NOMO-1 treated with DMSO at 0.1 percent for 48 hours (cell line): ENCODE data around the gene NUDT5.

Source experiments
- DNase-seq: peaks from one replicate; lab custom pipeline; 2025; ENCODE audit not compliant: unreplicated experiment; lab: John Stamatoyannopoulos, UW

NUDT5 gene

DNA sequence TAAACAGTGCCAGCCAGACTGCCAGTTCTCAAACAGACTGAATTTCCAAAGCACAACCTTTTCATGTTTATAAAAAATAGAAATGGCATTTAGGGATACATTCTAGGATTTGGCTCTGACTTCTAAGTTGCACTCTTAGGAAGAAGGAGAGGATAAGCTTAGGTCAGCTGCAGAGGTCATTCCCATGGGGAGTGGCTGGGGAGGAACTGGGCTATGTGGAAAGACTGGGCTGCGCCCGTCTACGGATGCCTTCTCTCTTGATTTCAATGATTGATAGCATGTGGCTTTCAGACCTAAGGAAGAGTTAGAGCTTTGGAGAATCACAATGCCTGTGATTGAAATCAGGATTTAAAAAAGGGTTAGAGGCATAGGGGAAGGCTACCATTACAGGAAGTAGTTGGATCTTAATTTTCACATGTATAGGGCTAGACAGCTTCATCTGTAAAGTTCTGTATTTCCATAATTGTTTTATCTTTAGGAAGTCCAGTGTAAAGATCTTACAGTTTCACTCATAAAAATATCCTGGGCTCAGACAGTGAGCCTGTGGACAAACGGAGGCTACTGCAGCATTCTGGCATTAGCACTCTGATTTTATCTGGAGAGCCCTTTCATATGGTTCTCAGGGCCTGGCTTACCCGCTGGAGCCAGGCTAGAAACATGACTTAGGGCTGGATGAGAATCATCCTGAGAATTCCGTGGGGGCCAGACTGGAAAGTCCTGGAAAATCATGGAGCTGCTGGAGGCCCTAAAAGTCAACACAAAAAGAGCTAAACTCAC is 29.5 kb downstream of the NUDT5 start:
- no peak for DNase-seq

DNA sequence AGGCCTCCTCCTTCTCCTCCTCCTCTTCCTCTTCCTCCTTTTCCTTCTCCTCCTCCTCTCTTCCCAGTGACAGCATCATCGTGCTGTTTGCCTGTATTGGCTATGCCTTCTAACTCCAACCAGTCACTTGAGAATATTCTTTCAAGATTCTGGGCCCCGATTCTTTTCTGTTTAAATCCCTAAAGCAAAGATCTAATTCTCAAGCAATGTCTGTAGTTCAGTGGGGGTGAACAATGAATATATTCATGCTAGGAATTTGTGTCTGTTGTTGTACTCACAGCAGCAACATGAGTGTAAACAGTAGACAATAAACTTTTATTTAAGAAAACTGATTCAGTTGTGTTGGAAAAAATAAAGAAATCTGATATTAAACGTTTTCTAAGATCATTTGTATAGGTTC is 30.7 kb downstream of the NUDT5 start:
- DNase-seq = no peak

DNA sequence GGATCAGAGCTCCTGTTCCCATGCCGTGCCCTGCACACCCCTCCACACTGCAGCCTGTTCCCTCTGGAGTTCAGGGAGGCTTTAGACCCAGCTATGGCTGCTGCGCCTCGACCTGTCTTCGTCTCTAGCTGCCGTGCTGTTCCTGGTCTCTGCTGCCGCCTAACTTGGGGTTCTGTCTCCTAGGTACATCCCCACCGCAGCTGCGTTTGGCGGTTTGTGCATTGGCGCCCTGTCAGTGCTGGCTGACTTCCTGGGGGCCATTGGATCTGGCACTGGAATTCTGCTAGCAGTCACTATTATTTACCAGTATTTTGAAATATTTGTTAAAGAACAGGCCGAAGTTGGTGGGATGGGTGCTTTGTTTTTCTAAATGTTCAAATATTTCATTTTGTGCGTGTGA is 31.6 kb downstream of the NUDT5 start:
- DNase-seq = no peak

DNA sequence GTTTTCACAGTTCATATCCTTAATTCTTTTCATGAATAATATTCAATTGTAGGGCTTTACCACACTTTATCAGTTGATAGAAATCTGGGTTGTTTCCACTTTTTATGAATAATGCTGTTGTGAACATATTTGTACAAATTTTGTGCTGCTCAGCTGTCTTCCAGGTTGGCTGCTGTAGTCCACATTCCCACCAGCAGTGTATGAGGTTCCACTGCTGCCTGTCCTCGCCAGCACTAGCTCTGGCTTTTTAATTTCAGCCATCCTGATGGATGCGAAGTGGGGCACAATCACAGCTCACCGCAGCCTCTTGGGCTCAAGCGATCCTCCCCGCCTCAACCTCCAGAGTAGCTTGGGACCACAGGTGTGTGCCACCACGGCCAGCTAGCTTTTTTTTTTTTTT is 32.8 kb downstream of the NUDT5 start:
- DNase-seq = no peak

DNA sequence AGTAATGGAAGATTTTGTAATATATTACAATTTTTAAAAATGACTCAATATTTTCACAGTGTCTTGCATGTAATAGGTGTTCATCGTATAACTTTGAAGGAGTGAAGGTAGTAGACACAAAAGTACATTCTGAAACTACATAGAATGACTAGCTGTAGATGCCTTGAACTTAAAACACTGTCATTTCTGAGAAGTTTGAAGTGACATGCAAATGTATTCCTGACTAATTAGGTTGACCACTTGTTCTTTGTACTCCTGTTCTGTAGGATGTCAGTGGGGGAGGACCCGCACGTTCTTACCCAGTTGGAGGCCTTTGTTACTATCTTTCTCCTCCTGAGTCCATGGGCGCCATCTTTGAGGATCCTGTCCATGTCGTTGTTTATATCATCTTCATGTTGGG is 35.0 kb downstream of the NUDT5 start:
- DNase-seq = no peak

DNA sequence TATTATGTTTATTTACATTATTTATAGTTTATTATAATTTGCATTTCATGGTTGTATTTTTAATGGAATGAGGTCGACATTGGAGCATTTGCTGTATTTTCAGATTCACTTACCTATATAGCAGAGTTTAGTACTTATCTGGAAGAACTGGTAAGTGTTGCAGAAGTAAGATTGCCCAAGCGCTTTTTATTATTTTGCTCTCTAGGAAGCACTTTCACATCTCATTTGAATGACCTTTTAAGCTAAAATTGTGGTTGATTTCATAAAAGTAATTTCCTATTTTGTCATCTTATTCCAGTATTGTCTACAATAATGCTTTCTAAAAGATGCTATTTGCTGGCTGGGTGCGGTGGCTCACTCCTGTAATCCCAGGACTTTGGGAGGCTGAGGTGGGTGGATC is 37.6 kb downstream of the NUDT5 start:
- DNase-seq = peak; percentile 95

DNA sequence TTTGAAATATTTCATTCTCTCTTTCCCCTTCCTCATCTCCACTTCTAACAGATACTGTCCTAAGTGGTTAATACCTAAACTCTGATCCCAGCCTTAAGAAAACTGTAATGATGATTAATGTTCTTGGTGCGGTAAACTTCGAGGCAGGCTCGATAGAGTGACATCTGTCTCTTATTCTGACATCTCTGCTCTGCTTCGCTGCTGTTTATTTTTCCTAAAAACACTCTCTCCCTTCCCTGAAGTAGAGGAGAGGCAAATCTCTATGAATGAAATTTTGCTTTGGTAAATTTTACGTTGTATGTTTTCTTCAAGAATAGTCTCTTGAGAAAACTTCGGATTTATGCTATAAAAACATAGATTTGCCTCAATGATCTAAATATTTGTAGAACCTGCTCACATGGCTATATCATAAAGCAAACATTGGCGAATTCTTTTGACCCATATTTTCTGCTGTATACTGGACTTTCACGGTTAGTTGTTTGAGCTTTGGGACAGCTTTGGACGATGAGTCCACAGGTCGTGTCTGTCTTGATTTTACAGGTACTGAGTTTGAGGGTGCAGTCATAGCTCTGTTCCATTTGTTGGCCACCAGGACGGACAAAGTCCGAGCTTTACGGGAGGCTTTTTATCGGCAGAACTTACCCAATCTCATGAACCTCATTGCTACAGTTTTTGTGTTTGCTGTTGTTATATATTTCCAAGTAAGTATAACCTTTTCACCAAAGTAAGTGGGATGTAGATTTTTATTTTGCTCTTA is 39.1 kb downstream of the NUDT5 start:
- no peak for DNase-seq

DNA sequence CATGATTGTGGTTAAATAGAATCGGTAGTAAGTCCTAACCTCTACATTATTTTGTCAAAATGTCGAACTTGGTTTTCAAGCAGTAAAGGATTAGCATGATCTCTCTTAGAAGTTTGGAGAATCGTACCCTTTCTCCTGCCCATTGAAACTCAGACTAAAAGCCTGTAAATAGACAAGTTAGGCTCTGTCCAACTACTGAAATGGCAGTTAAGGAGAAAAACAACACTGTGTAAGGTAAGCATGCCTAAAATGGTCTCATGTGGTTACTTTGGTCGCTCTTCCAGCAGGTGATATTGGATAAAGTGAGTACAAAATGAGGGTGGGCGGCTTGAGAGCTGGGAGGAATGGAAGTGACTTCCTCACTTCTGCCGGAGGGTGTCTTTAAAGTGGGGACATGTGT is 41.2 kb downstream of the NUDT5 start:
- DNase-seq = no peak

DNA sequence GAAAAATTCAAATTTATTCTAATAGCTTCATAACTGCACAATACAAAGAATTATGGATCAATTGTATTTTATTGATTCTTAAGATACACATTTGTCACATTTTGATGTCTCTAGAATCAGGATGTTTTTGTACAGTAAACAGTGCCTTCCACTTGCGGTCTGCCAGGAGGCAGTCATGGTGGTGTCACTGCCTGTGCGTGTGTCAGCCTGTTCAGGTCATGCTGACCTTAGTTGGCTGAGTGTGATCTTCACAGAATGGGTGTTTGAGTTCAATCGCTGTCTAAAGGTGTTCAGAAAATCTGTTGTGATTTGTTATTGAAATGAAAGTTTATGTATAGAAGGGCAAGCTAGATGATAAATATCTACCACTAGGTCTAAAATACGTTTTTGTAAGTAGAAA is 45.5 kb downstream of the NUDT5 start:
- no peak for DNase-seq

DNA sequence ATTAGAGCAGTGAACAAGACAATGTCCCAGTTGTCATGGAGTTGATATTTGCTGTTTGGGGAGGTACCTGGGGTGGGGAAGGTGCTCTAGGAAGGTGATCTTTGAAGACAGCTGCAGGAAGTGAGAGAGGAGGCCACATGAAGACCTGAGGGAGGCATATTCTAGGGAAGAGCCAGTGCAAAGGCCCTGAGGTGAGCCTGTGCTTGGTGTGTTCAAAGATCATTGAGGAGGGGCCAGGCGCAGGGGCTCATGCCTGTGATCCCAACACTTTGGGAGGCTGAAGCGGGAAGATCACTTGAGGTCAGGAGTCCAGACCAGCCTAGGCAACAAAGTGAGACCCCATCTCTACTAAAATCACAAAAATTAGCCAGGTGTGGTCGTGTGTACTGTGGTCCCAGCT is 51.2 kb downstream of the NUDT5 start:
- no peak for DNase-seq

DNA sequence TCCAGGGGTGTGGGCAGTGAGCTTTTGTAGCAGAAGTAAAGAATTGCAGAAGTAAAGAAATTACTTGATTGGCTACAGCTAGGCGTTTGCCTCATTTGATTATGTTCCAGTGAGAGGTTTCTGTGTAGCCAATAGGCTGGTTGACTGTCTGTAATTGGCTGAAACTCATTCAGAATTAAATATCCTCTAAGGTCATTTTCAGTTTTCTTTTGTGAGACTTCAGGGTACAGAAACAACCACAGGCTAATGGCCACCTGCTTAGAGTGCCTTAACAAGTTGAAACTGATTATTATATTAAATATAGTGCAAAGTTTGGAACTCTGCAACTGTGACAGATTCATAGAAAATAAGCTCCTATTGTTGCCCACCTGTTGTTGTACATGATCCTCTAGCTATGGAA is 55.7 kb downstream of the NUDT5 start:
- no peak for DNase-seq

DNA sequence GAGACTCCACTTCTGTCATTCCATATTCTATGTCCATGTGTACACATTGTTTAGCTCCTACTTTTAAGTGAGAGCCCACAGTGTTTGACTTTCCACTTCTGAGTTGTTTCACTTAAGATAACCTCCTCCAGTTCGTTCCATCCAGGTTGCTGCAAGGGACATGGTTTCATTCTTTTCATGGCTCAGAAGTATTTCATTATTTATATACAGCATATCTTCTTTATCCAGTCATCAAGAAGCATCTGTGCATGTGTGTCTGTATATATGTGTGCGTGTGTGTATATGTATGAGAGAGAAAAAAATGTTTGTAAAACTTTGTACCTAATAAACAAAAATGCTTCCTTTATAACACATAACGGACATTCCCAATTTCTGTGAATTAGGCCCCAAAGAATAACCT is 60.1 kb downstream of the NUDT5 start:
- no peak for DNase-seq

DNA sequence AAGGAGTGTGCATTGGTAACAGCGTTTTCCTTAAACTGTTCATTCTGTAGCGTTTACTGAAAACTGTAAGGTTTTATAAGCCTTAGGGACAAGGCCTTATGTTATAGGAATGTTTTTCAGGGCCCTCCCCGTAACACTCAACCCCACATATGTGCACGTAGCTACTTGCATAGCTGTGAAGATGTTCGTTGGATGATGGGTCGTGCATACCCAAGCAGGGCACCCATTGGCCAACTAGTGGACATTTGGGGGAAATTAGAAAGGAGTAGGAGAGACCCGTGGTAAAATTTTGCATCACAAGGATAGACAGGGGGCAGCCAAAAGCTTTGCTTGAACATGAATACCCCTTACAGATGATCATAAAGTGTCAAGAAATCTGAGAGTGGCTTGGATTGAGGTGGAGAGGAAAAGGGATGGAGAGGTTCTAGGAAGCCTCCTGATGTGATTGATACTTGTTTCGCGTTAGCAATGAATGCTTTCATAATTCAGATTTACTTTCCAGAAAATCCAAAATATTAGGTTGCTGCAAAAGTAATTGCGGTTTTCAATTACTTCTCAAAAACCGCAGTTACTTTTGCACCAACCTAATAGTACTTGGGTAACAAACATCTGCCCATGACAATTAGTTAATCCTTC is 65.3 kb downstream of the NUDT5 start:
- peak; percentile 62 for DNase-seq

DNA sequence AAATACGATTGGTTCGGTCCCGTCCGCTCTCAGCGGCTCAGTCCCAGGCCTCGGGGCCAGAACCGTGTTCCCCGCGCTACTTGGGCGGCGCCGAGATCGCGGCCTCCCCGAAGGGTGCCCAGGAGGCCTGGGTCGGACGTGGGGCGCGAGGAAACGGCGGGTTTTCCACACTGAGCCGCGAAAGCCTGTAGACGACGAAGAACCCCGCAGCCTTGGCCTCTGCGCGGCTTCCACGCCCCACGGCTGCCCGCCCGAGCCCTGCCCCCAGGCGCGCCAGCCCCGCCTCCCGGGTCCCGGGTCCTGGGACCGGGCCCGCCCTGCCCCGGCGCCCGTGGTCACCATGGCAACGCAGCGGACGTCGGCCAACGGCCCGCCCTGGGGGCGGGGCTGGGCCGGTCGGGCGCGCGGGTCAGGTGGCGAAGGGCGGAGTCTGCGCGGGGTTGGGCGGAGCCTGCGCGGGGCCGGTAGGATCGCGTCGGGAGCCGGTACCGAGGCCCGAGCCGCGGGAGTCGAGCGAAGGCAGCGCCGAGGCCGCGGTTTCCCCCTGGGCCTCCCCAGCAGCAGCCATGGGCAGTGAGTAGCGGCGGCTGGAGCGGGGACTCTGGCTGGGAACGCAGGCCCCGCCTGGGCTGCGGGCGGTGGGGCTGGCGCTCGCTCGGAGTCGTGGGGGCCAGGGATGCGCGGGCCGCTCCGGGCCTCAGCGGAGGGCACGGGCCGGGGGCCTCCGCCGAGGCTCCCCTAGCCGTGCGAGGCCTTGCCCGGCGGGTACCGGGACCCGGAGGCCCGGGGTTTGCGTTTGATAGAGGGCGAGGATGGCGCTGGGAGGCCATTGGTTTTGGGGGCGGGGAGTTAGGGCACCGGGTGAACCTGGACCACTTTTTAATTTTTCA is 66.2 kb downstream of the NUDT5 start, which contains the start of gene SEC61A2:
TSS of gene SEC61A2 (plus strand) at position 456 of the 890 bp plus-strand sequence. CDS start at position 567, 111 bp downstream.
- DNase-seq = peak; percentile 87

DNA sequence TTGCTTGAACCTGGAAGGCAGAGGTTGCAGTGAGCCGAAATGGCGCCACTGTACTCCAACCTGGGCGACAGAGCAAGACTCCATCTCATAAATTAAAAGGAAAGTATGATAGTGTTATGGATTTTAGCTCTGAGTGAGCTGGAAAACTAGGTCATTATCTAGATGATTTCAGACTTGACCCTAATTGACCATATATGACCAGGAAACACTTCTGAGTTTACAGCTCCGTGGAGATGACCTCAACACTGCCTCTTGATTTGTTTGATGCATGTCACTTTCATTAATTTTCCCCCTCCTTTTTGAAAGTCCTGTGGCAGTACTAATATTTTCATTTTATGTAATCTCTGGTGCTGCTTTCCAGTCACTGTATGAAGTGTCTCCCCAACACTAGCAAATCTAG is 74.0 kb downstream of the NUDT5 start:
- no peak for DNase-seq
